ENCODE data around the gene DBT.

DNA sequence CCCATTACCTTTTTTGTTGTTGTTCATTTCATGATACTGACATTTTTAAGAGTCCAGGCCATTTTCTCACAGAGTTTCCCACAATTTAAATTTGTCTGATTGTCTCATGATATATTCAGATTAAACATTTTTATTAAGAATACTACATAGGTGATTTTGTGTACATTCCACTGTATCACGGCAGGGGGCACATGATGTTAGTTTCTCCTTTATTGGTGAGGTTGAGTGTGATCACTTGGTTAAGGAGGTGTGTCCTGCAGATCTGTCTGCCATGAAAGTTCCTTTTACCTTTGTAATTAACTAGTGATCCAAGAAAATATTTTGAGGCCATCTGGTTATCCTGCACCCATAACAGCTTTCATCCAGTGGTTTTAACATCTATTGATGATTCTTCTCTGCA lies 28.2 kb upstream of the DBT start:
- TF ChIP-seq, protein P1, sequence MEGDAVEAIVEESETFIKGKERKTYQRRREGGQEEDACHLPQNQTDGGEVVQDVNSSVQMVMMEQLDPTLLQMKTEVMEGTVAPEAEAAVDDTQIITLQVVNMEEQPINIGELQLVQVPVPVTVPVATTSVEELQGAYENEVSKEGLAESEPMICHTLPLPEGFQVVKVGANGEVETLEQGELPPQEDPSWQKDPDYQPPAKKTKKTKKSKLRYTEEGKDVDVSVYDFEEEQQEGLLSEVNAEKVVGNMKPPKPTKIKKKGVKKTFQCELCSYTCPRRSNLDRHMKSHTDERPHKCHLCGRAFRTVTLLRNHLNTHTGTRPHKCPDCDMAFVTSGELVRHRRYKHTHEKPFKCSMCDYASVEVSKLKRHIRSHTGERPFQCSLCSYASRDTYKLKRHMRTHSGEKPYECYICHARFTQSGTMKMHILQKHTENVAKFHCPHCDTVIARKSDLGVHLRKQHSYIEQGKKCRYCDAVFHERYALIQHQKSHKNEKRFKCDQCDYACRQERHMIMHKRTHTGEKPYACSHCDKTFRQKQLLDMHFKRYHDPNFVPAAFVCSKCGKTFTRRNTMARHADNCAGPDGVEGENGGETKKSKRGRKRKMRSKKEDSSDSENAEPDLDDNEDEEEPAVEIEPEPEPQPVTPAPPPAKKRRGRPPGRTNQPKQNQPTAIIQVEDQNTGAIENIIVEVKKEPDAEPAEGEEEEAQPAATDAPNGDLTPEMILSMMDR (IDR thresholded peaks at IDR 0.05) = no peak
- TF ChIP-seq POLR2A (IDR thresholded peaks at IDR 0.05) (no peak), EP300 (IDR thresholded peaks at IDR 0.05) (no peak), POLR2AphosphoS5 (IDR thresholded peaks at IDR 0.05) (no peak)

Measured in stomach (tissue), 4 donors.